Activated CD4-positive, alpha-beta memory T cell treated with anti-CD3 and anti-CD28 coated beads, Interleukin-2, amount 10 ng/mL, durations not matched to agents 7 days and 5 days (primary cell): Measurements from ENCODE around the gene SGPL1. TPM values are rescaled to one million over a fixed set of nuclear protein-coding genes. Genes with fewer than 3 reads are reported as not detected.
A peak's percentile ranks its signal among the peaks of the same experiment; 100 is the strongest.

Experiments used
- CTCF ChIA-PET: fragments of 350-600 bp; sonication (Branson Sonifier 250); formaldehyde crosslinking; loops from one replicate; lab custom pipeline; 2021; ENCODE audit warnings: antibody characterized with exemption, inconsistent platforms; lab: Charles Lee
- POLR2A ChIA-PET: fragments of 350-600 bp; sonication (Branson Sonifier 250); formaldehyde crosslinking; loops from one replicate; lab custom pipeline; 2021; ENCODE audit warnings: antibody characterized with exemption; lab: Charles Lee
- DNase-seq: peaks from one replicate; pipeline ENCODE4 v3.0.0-alpha.2; 2020
- H3K27ac Mint-ChIP-seq: one replicate; pipeline ENCODE4 v1.8.0; 2021; ENCODE audit warnings: mild to moderate bottlenecking, mixed read lengths
- H3K27me3 Mint-ChIP-seq: one replicate; pipeline ENCODE4 v1.8.0; 2021; ENCODE audit warnings: mixed read lengths
- H3K36me3 Mint-ChIP-seq: one replicate; pipeline ENCODE4 v1.8.0; 2021; ENCODE audit warnings: low read depth, mixed read lengths
- H3K4me1 Mint-ChIP-seq: one replicate; pipeline ENCODE4 v1.8.0; 2021; ENCODE audit warnings: mixed read lengths
- H3K4me3 Mint-ChIP-seq: one replicate; pipeline ENCODE4 v1.8.0; 2021; ENCODE audit warnings: mild to moderate bottlenecking, mixed read lengths
- H3K9me3 Mint-ChIP-seq: one replicate; pipeline ENCODE4 v1.8.0; 2021; ENCODE audit warnings: mixed read lengths
- total RNA-seq, 2 experiments: library from RNA; stranded (reverse); gene quantifications; one replicate each; pipeline ENCODE4 v1.2.3, GENCODE V29; 2021

The SGPL1 gene
- total RNA-seq, 2 experiments from 2014 or later, result 25.8 to 28.5 TPM

DNA sequence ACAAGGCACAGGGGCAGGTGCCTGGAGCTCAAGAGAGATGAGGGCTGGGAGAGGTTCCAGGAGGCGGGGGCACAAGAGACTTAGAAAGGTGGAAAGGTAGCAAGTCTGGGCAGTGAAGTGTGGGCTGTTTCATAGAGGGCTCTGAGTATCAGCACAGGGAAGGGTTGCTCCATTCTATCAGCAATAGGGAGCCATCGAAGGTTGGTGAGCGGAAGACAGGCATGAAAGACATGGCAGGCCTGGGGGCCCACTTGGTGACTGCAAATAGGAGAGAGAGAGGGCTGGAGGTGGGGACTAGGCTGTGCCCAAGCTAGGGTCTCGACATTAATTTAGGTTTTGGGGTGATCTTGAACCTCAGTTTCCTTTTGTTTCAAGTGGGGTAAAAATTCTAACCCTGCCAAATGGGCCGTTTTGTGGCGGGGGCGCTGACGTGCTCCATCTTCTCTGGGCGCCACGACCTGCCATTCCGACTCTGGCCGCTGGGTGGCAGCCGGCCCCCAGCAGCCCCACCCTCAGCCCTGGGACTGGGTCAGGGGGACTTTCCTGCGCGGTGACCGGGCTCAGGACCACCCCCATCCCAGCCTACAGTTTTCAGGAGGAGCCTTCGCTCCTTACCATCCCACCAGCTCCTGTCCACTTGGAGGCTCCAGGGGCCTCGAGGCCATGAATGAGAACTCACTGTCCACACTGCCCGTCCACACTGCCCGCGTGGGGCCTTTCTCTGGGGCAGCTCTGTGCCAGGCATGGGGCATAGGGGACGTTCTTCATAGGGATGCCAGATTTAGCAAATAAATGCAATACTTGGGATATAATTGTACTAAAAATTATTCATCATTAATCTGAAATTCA, 109.9 kb downstream of the SGPL1 start:
- POLR2A ChIA-PET, result no interaction called here
- Mint-ChIP-seq H3K36me3 (no peaks in the 10 kb centered on the region), H3K4me3 (no peak overlapping the region), H3K9me3 (no peaks in the 10 kb centered on the region), H3K4me1 (no peaks in the 10 kb centered on the region), H3K27ac (no peak overlapping the region), H3K27me3 (peaks cover 2% of the 10 kb centered on the region)
- CTCF ChIA-PET, result interaction anchor here (0.7 to 2.0 kb wide), 5 partner anchors 9 to 360 kb away, joined by 3 to 6 read pairs (median 5); no protein-coding TSS in a partner anchor
- peak; percentile 55 for DNase-seq

DNA sequence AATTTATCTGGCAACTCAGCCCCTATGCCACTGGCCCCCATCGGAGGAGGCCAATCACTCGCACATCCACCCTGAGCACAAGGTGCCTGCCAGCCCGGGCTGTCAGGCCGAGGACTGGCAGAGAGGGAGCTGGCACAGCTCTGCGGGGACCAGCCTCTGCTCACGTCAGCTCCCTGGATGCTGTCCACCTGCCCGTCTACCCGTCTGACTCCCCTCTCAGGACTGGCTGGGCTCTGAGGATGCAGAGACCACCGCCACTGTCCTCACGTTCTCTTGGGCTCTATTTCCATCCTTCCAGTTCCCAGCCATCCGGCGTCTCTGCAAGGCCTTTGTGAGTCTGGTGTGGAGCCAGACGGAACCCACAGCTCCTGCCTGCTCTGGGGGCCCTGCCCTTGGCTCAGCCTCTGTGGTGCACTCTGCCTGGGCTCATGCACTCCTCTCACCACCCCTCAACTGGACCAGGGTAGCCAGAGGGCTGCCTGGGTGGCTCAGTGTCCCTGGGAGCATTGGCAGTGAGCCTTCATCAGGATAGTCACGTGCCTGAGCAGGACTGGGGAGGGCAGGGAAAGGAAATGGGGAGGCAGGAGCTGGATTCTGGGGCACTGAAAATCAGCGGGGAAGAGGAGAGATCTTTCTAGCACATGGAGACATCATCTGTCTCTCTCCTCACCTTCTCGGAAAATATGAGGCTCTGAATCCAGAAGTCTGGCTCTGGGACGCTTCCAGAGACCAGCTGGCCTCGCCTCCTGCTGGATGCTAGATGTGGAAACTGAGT, 110.7 kb downstream of the SGPL1 start:
- Mint-ChIP-seq H3K4me1 (no peaks in the 10 kb centered on the region), H3K4me3 (no peak overlapping the region)
- POLR2A ChIA-PET, result no interaction called here

DNA sequence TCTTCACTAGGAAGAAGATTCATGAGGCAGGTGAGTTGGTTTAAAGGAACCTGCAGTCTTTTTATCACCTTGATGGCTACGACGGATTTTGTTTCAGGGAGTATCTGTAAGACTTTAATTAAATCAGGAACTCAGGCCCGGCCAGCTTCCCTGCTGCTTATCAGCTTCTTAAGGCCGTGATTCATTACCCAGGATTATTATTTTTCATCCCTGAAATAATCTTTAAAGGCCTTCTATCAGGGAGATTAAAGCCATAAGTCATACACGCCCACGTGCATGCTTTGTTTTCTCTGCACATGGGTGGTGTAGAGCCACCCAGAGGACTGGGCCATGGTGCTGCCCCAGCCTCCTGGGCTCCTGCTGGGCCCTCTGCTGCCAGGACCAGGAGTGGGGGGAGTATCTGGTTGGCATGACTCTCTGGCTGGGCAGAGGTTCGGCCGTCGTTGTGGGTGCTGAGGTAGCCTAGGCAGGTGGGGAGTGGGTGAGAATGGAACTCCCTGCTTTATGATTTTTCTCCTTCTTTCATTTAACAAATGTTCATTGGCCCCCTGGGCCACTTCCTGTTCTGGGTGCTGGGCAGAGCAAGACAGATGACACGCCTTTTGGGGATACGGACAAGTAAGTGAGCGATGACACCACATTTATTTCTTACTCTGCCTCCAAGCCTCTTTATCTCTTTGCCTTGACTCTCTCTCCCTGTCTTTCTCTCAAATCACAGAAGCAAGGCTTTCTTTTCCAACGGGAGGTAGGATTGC, 111.6 kb downstream of the SGPL1 start:
- no peaks in the 10 kb centered on the region for H3K27me3 Mint-ChIP-seq

More for the DNA sequence above, 110.7 kb downstream of the SGPL1 start:
- Mint-ChIP-seq H3K9me3 (no peaks in the 10 kb centered on the region), H3K27me3 (no peaks in the 10 kb centered on the region), H3K36me3 (no peaks in the 10 kb centered on the region), H3K27ac (no peak overlapping the region)
- DNase-seq, result no peak
- CTCF ChIA-PET, result interaction anchor here (1.3 kb wide), 1 partner anchor 227 kb away, joined by 5 read pairs; no protein-coding TSS in a partner anchor

DNA sequence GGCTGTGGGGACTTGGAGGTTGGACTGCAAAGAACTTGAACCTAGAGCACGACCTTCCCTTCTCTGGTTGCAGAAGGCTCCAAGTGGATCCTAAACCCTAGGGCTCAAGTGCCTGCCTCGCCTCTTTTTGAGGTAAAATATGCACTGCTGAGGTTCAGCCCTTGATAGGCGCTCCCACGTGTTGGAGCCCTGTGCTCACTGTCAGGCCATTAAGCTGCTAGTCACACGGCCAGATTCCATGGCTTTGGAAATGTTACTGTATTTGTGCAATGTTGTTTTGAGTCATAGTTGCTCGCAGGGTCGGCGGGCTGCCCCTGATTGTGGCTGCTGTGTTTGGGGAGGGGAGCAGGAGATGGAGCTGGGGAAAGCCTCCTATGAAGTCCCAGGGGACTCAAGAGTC, 112.4 kb downstream of the SGPL1 start:
- H3K4me3 Mint-ChIP-seq, result no peak overlapping the region
- CTCF ChIA-PET, result no interaction called here
- H3K27me3 Mint-ChIP-seq, result no peaks in the 10 kb centered on the region
- no peak for DNase-seq
- H3K4me1 Mint-ChIP-seq, result no peaks in the 10 kb centered on the region
- POLR2A ChIA-PET, result no interaction called here
- H3K9me3 Mint-ChIP-seq, result no peaks in the 10 kb centered on the region
- no peak overlapping the region for H3K27ac Mint-ChIP-seq
- H3K36me3 Mint-ChIP-seq, result no peaks in the 10 kb centered on the region

More for the DNA sequence above, 111.6 kb downstream of the SGPL1 start:
- DNase-seq, result no peak
- H3K36me3 Mint-ChIP-seq, result no peaks in the 10 kb centered on the region
- no peak overlapping the region for H3K27ac Mint-ChIP-seq
- H3K4me3 Mint-ChIP-seq, result no peak overlapping the region
- ChIA-PET CTCF (no interaction called here), POLR2A (no interaction called here)
- no peaks in the 10 kb centered on the region for H3K4me1 Mint-ChIP-seq
- no peaks in the 10 kb centered on the region for H3K9me3 Mint-ChIP-seq

DNA sequence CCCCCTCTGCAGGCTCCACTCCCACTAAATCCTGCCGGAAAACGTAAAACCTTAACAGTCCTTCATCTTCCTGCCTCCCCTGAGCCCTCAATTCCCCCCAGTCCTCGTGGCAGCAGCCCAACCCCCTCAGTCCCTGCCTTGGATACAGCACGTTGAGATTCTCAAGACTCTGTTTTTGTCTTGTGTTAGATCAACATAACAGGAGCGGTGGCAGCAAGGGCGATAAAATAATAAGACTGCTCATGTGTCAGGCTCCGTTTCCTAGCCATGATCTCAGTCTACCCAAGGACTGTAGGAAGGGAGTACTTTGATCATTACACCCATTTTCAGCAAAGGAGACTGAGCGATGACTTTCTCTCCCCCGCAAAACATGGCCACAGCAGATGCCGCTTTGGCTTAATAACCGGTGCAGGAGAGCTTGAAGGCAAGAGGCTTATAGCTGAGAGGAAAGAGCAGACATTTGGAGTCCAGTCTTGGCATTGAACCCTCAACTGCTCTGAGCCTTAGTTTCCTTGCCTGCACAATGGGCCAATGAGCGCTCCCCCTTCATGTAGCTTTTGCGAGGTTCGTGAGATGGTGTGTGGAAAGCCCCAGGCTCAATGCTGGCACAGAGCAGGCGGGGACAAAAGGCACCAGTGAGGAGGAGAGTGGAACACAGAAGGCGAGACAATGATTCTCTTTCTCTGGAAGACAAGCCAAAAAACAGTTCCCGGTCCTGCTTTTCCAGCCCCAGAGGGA, 114.7 kb downstream of the SGPL1 start:
- no peak for DNase-seq
- H3K9me3 Mint-ChIP-seq, result no peaks in the 10 kb centered on the region
- peaks cover 1% of the 10 kb centered on the region for H3K27me3 Mint-ChIP-seq
- H3K36me3 Mint-ChIP-seq, result no peaks in the 10 kb centered on the region
- H3K4me3 Mint-ChIP-seq, result no peak overlapping the region
- CTCF ChIA-PET, result no interaction called here
- H3K4me1 Mint-ChIP-seq, result no peaks in the 10 kb centered on the region
- POLR2A ChIA-PET, result no interaction called here
- no peak overlapping the region for H3K27ac Mint-ChIP-seq

Other genes with a start within 250 kb of the SGPL1 start
- 100 to 1,000 TPM; 136 to 141 TPM for gene PRF1, start 213.2 kb upstream of the SGPL1 start, total RNA-seq
- gene ADAMTS14, start 143.4 kb upstream of the SGPL1 start, total RNA-seq, result not detected
- gene TBATA, start 30.6 kb upstream of the SGPL1 start, total RNA-seq, result not detected
- gene PCBD1, start 72.6 kb downstream of the SGPL1 start, total RNA-seq, result 10 to 100 TPM; 37.2 to 38.6 TPM